DMS 273 (cell line): Measurements from ENCODE around the gene ZBTB40.
A peak's percentile ranks its signal among the peaks of the same experiment; 100 is the strongest.

Experiments used
- DNase-seq: peaks from one replicate; lab custom pipeline; 2025; ENCODE audit not compliant: unreplicated experiment; lab: John Stamatoyannopoulos, UW

ZBTB40 gene

GRCh38 chr1:22451702-22452480, at the start of gene ZBTB40:
ZBTB40 (plus strand) TSS chr1:22451851; CDS start chr1:22489949, 38,098 bp downstream.
- peak; percentile 98 for DNase-seq

- DNase-seq: peak; percentile 21
Observed at GRCh38 chr1:22402356-22403053, 49.1 kb upstream of the ZBTB40 start.

- DNase-seq: no peak
Observed at GRCh38 chr1:22404486-22404885, 47.2 kb upstream of the ZBTB40 start.

- no peak for DNase-seq
Observed at GRCh38 chr1:22406722-22407495, 44.7 kb upstream of the ZBTB40 start.

- DNase-seq: peak; percentile 66
Observed at GRCh38 chr1:22408230-22408629, 43.4 kb upstream of the ZBTB40 start.

GRCh38 chr1:22410401-22410800, 41.2 kb upstream of the ZBTB40 start:
- DNase-seq: no peak

GRCh38 chr1:22410928-22411495, 40.6 kb upstream of the ZBTB40 start:
- no peak for DNase-seq

- no peak for DNase-seq
Observed at GRCh38 chr1:22411589-22411988, 40.1 kb upstream of the ZBTB40 start.

GRCh38 chr1:22412932-22413727, 38.5 kb upstream of the ZBTB40 start:
- no peak for DNase-seq

- DNase-seq: no peak
Observed at GRCh38 chr1:22413799-22414198, 37.9 kb upstream of the ZBTB40 start.

GRCh38 chr1:22414244-22414751, 37.4 kb upstream of the ZBTB40 start:
- DNase-seq: peak; percentile 22

GRCh38 chr1:22415489-22415888, 36.2 kb upstream of the ZBTB40 start:
- DNase-seq: no peak

GRCh38 chr1:22416555-22417454, 34.8 kb upstream of the ZBTB40 start:
- DNase-seq: peak; percentile 91

- DNase-seq: no peak
Observed at GRCh38 chr1:22417466-22417865, 34.2 kb upstream of the ZBTB40 start.

- no peak for DNase-seq
Observed at GRCh38 chr1:22418312-22418711, 33.3 kb upstream of the ZBTB40 start.

- DNase-seq: no peak
Observed at GRCh38 chr1:22418933-22419382, 32.7 kb upstream of the ZBTB40 start.

- peak; percentile 88 for DNase-seq
Observed at GRCh38 chr1:22420455-22421053, 31.1 kb upstream of the ZBTB40 start.

GRCh38 chr1:22426781-22427180, 24.9 kb upstream of the ZBTB40 start:
- DNase-seq: no peak

- DNase-seq: peak; percentile 48
Observed at GRCh38 chr1:22428672-22429071, 23.0 kb upstream of the ZBTB40 start.
